ENCODE data around the gene TRAF3IP1. TPM values are rescaled to one million over a fixed set of nuclear protein-coding genes. Genes with fewer than 3 reads are reported as not detected.

The TRAF3IP1 gene, protein sequence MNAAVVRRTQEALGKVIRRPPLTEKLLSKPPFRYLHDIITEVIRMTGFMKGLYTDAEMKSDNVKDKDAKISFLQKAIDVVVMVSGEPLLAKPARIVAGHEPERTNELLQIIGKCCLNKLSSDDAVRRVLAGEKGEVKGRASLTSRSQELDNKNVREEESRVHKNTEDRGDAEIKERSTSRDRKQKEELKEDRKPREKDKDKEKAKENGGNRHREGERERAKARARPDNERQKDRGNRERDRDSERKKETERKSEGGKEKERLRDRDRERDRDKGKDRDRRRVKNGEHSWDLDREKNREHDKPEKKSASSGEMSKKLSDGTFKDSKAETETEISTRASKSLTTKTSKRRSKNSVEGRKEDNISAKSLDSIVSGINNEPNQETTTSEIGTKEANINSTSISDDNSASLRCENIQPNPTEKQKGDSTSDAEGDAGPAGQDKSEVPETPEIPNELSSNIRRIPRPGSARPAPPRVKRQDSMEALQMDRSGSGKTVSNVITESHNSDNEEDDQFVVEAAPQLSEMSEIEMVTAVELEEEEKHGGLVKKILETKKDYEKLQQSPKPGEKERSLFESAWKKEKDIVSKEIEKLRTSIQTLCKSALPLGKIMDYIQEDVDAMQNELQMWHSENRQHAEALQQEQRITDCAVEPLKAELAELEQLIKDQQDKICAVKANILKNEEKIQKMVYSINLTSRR
- total RNA-seq: 6.9 and 8.0 TPM in 2 replicates

DNA sequence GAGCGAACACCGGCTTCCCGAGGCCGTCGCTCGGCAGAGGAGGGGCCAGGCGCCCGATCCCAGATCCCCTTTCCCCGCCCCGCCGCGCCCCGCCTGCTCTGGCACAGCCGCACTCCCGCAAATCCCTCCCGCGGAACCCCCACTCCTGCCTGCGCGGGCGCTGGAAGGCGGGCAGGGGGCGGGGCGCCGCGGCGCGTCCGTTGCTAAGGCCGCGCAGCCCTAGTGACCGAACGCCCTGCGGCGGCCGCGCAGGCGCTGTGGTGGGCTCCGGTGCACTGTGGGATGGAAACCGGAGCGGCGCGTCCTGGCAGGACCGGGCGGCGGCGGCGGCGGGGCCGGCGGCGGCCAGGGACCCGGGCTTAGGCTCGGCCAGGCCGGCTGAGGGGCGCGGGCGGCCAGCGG lies at the start of gene TRAF3IP1:
TRAF3IP1 (plus strand) TSS at position 273 of the 402 bp plus-strand sequence. CDS start 145 bp downstream, outside the sequence.

DNA sequence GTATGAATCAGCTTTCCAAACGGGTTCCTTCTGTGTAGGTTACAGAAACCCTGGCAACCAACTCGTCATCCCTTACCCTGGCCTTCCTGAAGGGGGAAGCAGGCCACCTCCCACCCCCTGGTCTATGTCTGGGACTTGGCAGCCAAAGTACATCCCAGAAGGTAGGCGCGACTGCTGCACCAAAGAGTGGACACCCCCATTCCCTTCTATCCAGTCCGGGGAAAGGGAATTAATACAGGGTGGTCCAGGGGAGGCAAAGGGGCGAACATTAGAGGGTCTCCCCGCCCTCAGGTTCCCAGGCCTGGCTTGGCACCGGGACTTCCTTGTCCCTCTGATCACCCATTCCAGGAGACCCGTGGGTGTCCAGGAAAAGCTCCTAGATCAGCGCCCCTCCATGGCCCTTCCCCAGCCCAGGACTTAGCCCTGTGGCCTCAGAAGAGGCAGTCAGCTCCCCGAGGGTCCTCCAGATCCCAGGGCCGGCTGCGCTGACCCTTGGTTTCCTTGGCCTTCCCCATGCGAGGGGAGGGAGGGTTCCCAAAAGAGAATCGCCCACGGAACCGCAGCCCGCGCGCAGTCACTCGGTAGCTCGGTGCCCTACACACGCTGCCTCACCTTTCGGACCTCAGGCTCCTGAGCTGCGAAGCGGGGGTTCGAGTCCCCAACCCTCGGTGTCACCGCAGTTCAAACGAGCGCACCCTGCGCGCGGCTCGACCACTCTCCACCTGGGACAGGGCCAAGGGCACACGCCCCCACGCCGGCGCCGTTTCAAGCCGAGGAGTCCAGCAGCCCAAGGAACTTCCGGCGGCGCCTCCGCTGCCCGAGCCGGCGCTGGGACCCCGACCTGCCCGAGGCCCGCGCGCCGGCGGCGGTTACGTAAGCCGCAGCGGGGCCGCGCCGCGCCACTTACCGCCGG lies 32.3 kb upstream of the TRAF3IP1 start, which contains the start of gene PER2:
PER2 (minus strand) TSS at position 874 of the 913 bp plus-strand sequence. CDS start 10,674 bp downstream, outside the sequence.

DNA sequence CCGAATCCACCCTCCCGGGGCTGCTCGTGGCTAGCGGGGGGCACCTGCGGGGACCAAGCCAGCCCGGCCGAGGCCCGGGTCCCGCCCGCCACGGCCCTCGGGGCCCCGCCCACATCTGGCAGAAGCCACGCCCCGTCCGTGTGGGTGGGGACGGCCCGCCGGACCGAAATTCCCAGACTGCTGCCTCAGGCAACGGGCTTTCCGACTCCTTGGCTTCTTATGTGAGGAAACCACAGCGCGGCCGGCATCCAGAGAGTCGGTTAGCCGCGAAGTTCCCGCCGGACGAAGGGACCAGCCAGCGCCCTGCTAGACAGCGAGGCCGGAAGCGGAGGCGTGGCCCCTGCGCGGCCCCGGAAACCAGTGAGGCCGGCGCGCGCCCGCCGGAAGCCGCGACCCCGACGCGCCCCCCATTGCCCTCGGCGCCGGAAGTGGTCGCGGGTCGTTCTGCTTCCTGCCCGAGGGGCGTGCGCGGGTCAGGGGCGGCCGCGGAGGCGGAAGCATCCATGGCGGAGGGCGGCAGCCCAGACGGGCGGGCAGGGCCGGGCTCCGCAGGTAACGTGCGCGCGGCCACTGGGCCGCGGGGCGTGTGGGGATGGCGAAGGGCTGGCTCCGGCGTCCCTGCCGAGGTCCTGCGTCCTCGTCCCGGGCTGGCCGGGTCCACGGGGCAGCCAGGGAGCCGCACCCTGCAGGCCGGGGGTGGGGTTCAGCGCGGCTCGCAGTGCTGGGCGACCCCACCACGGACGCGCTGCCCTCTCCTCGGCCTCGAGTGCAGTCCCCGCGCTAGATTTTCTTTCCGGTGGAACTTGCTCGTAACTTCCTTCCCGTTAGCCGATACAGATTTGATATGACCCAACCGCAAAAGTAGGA lies 106.5 kb downstream of the TRAF3IP1 start, which contains the start of gene ASB1:
ASB1 (plus strand) TSS at position 360 of the 867 bp plus-strand sequence; CDS start at position 504, 144 bp downstream.

Other genes with a start within 250 kb of the TRAF3IP1 start
- gene ESPNL, start 220.2 kb upstream of the TRAF3IP1 start, total RNA-seq: 2.3 and 9.8 TPM in 2 replicates
- 0.29 and 0.66 TPM in 2 replicates for gene KLHL30, start 181.8 kb upstream of the TRAF3IP1 start, total RNA-seq
- gene ERFE, start 161.5 kb upstream of the TRAF3IP1 start, total RNA-seq: 3.6 and 4.2 TPM in 2 replicates
- 19.8 and 32.1 TPM in 2 replicates for gene ILKAP, start 116.8 kb upstream of the TRAF3IP1 start, total RNA-seq
- 1.8 and 2.9 TPM in 2 replicates for gene HES6, start 80.5 kb upstream of the TRAF3IP1 start, total RNA-seq
- gene PER2, start 31.9 kb upstream of the TRAF3IP1 start, total RNA-seq: 2.8 and 5.4 TPM in 2 replicates
- gene ASB1, start 106.4 kb downstream of the TRAF3IP1 start, total RNA-seq: 33.5 and 33.9 TPM in 2 replicates